H1 (cell line): Measurements from ENCODE around the gene MOB1B. TPM values are rescaled to one million over a fixed set of nuclear protein-coding genes. Genes with fewer than 3 reads are reported as not detected.

Experiments
- ASH2L ChIP-seq: fragments of 200-600, 300-600 bp; sonication (generic); IDR thresholded peaks from one replicate; pipeline ENCODE4 v1.7.1; 2017; ENCODE audit warnings: low read length
- ATF2 ChIP-seq: IDR thresholded peaks from 2 replicates; pipeline ENCODE4 v1.6.1; 2012; ENCODE audit warnings: low read length, inconsistent platforms
- BACH1 ChIP-seq: IDR thresholded peaks from 2 replicates; pipeline ENCODE4 v1.6.1; 2012; ENCODE audit warnings: low read length, improper control_type of control experiment
- BCL11A ChIP-seq, 2 experiments: IDR thresholded peaks; one replicate each; pipeline ENCODE4 v1.6.1; 2011; ENCODE audit warnings: low read depth in 2 of 2, low read length in 2 of 2, mild to moderate bottlenecking in 2 of 2
- CHD7 ChIP-seq: fragments of 300-600 bp; sonication (generic); IDR thresholded peaks from 2 replicates; pipeline ENCODE4 v1.7.1; 2012; ENCODE audit warnings: low read length, moderate library complexity, mild to moderate bottlenecking, inconsistent platforms; ENCODE audit not compliant: insufficient replicate concordance
- KDM1A ChIP-seq: fragments of 200-600, 300-600 bp; sonication (generic); IDR thresholded peaks from 2 replicates; pipeline ENCODE4 v1.7.1; 2016; ENCODE audit warnings: mild to moderate bottlenecking, low read length, borderline replicate concordance
- POLR2A ChIP-seq, 2 experiments: IDR thresholded peaks; 1 replicate in 1 of 2; 2 replicates in 1 of 2; pipeline ENCODE4 v1.6.1; 2011; ENCODE audit warnings: low read depth in 2 of 2, low read length in 2 of 2, mild to moderate bottlenecking in 2 of 2; ENCODE audit errors: control extremely low read depth in 1 of 2
- SP4 ChIP-seq: IDR thresholded peaks from 2 replicates; pipeline ENCODE4 v1.6.1; 2012; ENCODE audit warnings: low read length, inconsistent platforms
- TBP ChIP-seq: IDR thresholded peaks from 2 replicates; pipeline ENCODE4 v1.6.1; 2011; ENCODE audit warnings: low read depth, low read length, improper control_type of control experiment
- polyA plus RNA-seq, 7 experiments: library from polyadenylated mRNA; depleted of rRNA in 3 of 7; stranded (reverse) in 5 of 7; unstranded in 2 of 7; fragments of >200 nt in 5 of 7; fragments of 200-250 nt in 2 of 7; gene quantifications; 1 replicate in 5 of 7; 2 replicates in 1 of 7; 4 replicates in 1 of 7; pipeline versions ENCODE4 v1.2.1 to v1.2.3, GENCODE V29; 2011 to 2013; ENCODE audit warnings: missing spikeins in 2 of 7, mixed read lengths in 2 of 7
- total RNA-seq: library from RNA; stranded (reverse); fragmentation: NEBNext Ultra II Directional; extraction: Animal tissue kit (Norgen Biotek cat#: 25700); gene quantifications from 2 replicates; pipeline ENCODE4 v1.2.1, GENCODE V29; 2021

The MOB1B gene
- total and polyA plus RNA-seq, 2 of the 8 experiments (the other 6 are each of a cell fraction or from before 2014, with no cell fraction given): 3.8 to 33.5 TPM

- TF ChIP-seq CHD7: no peak
- TF ChIP-seq BCL11A (IDR thresholded peaks at IDR 0.05; ENCODE audit: low read depth in 2 of 2, low read length in 2 of 2): no peak
- no peak for TF ChIP-seq ATF2
- no peak for TF ChIP-seq KDM1A
- TF ChIP-seq TBP: no peak
- TF ChIP-seq BACH1: no peak
- TF ChIP-seq ASH2L: no peak
- TF ChIP-seq POLR2A (IDR thresholded peaks at IDR 0.05; ENCODE audit: control extremely low read depth in 1 of 2, low read depth in 2 of 2, low read length in 2 of 2): no peak
- no peak for TF ChIP-seq SP4
Measured at GRCh38 chr4:70930530-70931256, 28.5 kb downstream of the MOB1B start (continued).
